Vagina (tissue), 2 donors: ENCODE measurements around the gene WDR73.

Source experiments
- POLR2A ChIP-seq, 2 donors: fragments of 450-650 bp; IDR thresholded peaks; one replicate each; pipeline ENCODE4 v1.6.1; 2017; ENCODE audit warnings: antibody characterized with exemption in 2 of 2, mild to moderate bottlenecking in 2 of 2, moderate library complexity in 2 of 2
- POLR2AphosphoS5 ChIP-seq, 2 donors: sonication (generic); formaldehyde crosslinking; IDR thresholded peaks; one replicate each; pipeline ENCODE4 v1.9.0; 2017; ENCODE audit warnings: antibody characterized with exemption in 2 of 2, mild to moderate bottlenecking in 2 of 2, low read depth in 1 of 2; ENCODE audit not compliant: insufficient read depth in 1 of 2
- TF ChIP-seq, protein P1 (sequence below), 3 experiments: fragments of 450-650 bp in 2 of 3; fragments of 200-600 bp in 1 of 3; sonication (generic) in 1 of 3; IDR thresholded peaks; one replicate each; pipeline ENCODE4 v1.5.1; 2017 to 2019; ENCODE audit warnings: antibody characterized with exemption in 3 of 3, mild to moderate bottlenecking in 2 of 3, moderate library complexity in 2 of 3

DNA sequence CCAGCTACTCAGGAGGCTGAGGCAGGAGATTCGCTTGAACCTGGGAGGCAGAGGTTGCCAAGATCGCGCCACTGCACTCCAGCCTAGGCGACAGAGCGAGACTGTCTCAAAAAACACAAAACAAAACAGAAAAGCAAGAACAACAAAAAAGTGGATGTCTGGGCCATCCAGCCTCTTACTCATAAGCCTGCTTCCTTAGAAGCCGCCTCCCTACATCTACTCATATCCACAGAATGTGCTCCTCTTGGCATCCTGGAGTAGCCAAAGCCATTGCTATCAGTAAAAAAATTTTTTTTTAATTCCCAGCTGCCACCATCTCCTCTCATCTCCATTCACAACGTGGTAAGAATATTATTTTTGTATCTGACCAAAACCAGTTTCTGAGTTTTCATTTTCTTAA is 42.5 kb downstream of the WDR73 start:
- TF ChIP-seq, protein P1, sequence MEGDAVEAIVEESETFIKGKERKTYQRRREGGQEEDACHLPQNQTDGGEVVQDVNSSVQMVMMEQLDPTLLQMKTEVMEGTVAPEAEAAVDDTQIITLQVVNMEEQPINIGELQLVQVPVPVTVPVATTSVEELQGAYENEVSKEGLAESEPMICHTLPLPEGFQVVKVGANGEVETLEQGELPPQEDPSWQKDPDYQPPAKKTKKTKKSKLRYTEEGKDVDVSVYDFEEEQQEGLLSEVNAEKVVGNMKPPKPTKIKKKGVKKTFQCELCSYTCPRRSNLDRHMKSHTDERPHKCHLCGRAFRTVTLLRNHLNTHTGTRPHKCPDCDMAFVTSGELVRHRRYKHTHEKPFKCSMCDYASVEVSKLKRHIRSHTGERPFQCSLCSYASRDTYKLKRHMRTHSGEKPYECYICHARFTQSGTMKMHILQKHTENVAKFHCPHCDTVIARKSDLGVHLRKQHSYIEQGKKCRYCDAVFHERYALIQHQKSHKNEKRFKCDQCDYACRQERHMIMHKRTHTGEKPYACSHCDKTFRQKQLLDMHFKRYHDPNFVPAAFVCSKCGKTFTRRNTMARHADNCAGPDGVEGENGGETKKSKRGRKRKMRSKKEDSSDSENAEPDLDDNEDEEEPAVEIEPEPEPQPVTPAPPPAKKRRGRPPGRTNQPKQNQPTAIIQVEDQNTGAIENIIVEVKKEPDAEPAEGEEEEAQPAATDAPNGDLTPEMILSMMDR (IDR thresholded peaks at IDR 0.05): no peak
- TF ChIP-seq POLR2AphosphoS5 (IDR thresholded peaks at IDR 0.05; ENCODE audit: insufficient read depth in 1 of 2, low read depth in 1 of 2) (no peak), POLR2A (IDR thresholded peaks at IDR 0.05) (no peak)
